Smooth muscle cell (in vitro differentiated cells): ENCODE measurements around the gene ACAP2. TPM values are rescaled to one million over a fixed set of nuclear protein-coding genes. Genes with fewer than 3 reads are reported as not detected.
"Not testable (repeated sequence)": the region's sequence is repeated elsewhere in the genome, so short reads cannot be mapped to it uniquely, and the experiment has no call there.

Experiments used
- DNase-seq: peaks from one replicate; lab custom pipeline; 2025; ENCODE audit not compliant: unreplicated experiment; lab: John Stamatoyannopoulos, UW
- H2AFZ ChIP-seq: fragments of 200-600 bp; sonication (generic); 2 replicates; pipeline ENCODE4 v1.6.0; 2016; ENCODE audit warnings: antibody characterized with exemption, low read depth, mild to moderate bottlenecking
- H3F3A ChIP-seq: fragments of 200-600 bp; sonication (generic); 2 replicates; pipeline ENCODE4 v1.6.0; 2017; ENCODE audit warnings: antibody characterized with exemption, low read depth
- H3K27ac ChIP-seq: fragments of 200-600 bp; sonication (generic); 2 replicates; pipeline ENCODE4 v1.5.1; 2016; ENCODE audit warnings: low read depth, mild to moderate bottlenecking
- H3K27me3 ChIP-seq: fragments of 200-600 bp; sonication (generic); 2 replicates; pipeline ENCODE4 v1.6.1; 2016; ENCODE audit warnings: low read depth, mild to moderate bottlenecking
- H3K36me3 ChIP-seq: fragments of 200-600 bp; sonication (generic); 2 replicates; pipeline ENCODE4 v1.5.1; 2016; ENCODE audit warnings: low read depth
- H3K4me1 ChIP-seq: fragments of 200-600 bp; sonication (generic); 2 replicates; pipeline ENCODE4 v1.5.1; 2016; ENCODE audit warnings: low read depth
- H3K4me2 ChIP-seq: fragments of 200-600 bp; sonication (generic); 2 replicates; pipeline ENCODE4 v1.6.0; 2016; ENCODE audit warnings: mild to moderate bottlenecking
- H3K4me3 ChIP-seq: fragments of 200-600 bp; sonication (generic); 2 replicates; pipeline ENCODE4 v1.5.1; 2016; ENCODE audit warnings: mild to moderate bottlenecking
- H3K79me2 ChIP-seq: fragments of 200-600 bp; sonication (generic); 2 replicates; pipeline ENCODE4 v1.6.0; 2016; ENCODE audit warnings: low read depth, mild to moderate bottlenecking
- H3K9ac ChIP-seq: fragments of 200-600 bp; sonication (generic); 2 replicates; pipeline ENCODE4 v1.6.0; 2016; ENCODE audit warnings: low read depth
- H3K9me3 ChIP-seq: fragments of 200-600 bp; sonication (generic); replicated peaks from 2 replicates; pipeline ENCODE4 v1.5.1; 2016; ENCODE audit warnings: low read depth
- H4K20me1 ChIP-seq: fragments of 200-600 bp; sonication (generic); 2 replicates; pipeline ENCODE4 v1.6.0; 2016; ENCODE audit warnings: low read depth
- WGBS: methylation state at CpG from one replicate; pipeline ENCODE4 v1.1.7; 2016; ENCODE audit warnings: low lambda C conversion rate; 5-methylcytosine and 5-hydroxymethylcytosine counted together
- polyA plus RNA-seq: library from polyadenylated mRNA; unstranded; fragments of >200 nt; fragmentation: Nextera tagmentation; extraction: Ambion mirVana; gene quantifications from 2 replicates; pipeline ENCODE4 v1.2.1, GENCODE V29; 2016
- total RNA-seq: library from RNA; depleted of rRNA; stranded (reverse); fragments of >200 nt; gene quantifications from 2 replicates; pipeline ENCODE4 v1.2.3, GENCODE V29; 2014
- TF ChIP-seq, protein P1 (sequence below): fragments of 200-600 bp; sonication (generic); IDR thresholded peaks from 2 replicates; pipeline ENCODE4 v1.5.1; 2017; ENCODE audit warnings: borderline replicate concordance, mild to moderate bottlenecking, antibody characterized with exemption; ENCODE audit not compliant: insufficient read depth, poor library complexity, severe bottlenecking

ACAP2 gene
- total and polyA plus RNA-seq, 2 experiments from 2014 or later, result 19.8 to 41.8 TPM

DNA sequence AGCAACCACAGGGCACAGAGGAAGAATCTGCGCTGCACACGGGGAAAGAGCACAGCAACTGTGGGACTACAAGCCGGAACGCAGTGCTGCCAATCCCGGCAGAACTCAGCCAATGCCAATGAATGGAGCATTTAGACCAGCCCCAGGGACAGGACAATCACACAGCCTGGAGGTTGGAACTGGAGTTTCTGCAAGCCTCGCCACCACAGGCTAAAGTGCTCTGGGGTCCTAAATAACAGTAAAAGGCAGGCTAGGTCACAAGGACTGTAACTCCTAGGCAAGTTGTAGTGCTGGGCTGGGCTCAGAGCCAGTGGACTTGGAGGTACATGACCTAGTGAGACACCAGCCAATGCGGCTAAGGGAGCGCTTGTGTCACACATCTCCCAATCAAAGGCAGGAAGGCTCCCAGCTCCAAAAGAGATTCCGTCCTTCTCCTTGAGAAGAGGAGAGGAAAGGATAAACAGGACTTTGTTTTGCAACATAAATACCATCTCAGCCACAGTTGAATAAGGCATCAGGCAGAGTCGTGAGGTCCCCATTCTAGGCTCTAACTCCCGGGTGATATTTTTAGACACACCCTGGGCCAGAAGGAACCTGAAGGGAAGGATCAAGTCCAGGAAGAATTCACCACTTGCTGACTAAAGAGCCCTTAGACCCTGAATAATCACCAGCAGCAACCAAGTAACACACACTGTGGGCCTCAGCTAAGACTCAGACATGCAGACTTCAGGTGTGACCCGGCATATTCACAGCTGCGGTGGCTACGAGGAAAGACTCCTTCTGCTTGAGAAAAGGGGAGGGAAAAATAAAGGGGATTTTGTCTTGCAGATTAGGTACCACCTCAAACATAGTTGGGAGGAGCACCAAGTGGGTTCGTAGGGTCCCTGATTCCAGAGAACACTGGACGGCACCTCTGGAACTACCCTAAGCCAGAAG, 86.4 kb downstream of the ACAP2 start:
- TF ChIP-seq, protein P1, sequence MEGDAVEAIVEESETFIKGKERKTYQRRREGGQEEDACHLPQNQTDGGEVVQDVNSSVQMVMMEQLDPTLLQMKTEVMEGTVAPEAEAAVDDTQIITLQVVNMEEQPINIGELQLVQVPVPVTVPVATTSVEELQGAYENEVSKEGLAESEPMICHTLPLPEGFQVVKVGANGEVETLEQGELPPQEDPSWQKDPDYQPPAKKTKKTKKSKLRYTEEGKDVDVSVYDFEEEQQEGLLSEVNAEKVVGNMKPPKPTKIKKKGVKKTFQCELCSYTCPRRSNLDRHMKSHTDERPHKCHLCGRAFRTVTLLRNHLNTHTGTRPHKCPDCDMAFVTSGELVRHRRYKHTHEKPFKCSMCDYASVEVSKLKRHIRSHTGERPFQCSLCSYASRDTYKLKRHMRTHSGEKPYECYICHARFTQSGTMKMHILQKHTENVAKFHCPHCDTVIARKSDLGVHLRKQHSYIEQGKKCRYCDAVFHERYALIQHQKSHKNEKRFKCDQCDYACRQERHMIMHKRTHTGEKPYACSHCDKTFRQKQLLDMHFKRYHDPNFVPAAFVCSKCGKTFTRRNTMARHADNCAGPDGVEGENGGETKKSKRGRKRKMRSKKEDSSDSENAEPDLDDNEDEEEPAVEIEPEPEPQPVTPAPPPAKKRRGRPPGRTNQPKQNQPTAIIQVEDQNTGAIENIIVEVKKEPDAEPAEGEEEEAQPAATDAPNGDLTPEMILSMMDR, result no peak
- Histone ChIP-seq H3K36me3 (no peaks in the 10 kb centered on the region), H3K4me1 (no peaks in the 10 kb centered on the region), H3K27me3 (no peaks in the 10 kb centered on the region), H3K79me2 (peaks cover 16% of the 10 kb centered on the region), H3K4me2 (no peak overlapping the region), H3K4me3 (no peak overlapping the region), H3K9ac (no peak overlapping the region), H3K9me3 (no peaks in the 10 kb centered on the region), H3F3A (peaks cover 3% of the 10 kb centered on the region), H2AFZ (no peak overlapping the region), H4K20me1 (peaks cover 64% of the 10 kb centered on the region), H3K27ac (no peak overlapping the region)
- no peak for DNase-seq
- 93% methylated on average over 16 of the region's 16 CpGs for WGBS

DNA sequence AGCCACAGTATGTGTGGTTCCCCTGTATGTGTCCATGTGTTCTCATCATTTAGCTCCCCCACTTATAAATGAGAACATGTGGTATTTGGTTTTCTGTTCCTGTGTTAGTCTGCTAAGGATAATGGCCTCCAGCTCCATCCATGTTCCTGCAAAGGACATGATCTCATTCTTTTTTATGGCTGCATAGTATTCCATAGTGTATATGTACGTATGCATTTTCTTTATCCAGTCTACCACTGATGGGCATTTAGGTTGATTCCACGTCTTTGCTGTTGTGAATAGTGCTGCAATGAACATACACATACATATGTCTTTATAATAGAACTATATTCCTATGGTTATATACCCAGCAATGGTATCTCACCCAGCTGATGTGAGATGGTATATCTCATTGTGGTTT, 88.8 kb downstream of the ACAP2 start:
- Histone ChIP-seq H3K27ac (peak overlapping the region; percentile 54), H3K79me2 (peaks cover 14% of the 10 kb centered on the region), H4K20me1 (peaks cover 41% of the 10 kb centered on the region)
- not testable (repeated sequence) for DNase-seq, H3K4me1 ChIP-seq, H3K36me3 ChIP-seq, H3K9me3 ChIP-seq, H2AFZ ChIP-seq, H3K9ac ChIP-seq, H3K27me3 ChIP-seq, H3K4me3 ChIP-seq, H3K4me2 ChIP-seq, H3F3A ChIP-seq
- WGBS, result 79% methylated on average over 2 of the region's 2 CpGs

DNA sequence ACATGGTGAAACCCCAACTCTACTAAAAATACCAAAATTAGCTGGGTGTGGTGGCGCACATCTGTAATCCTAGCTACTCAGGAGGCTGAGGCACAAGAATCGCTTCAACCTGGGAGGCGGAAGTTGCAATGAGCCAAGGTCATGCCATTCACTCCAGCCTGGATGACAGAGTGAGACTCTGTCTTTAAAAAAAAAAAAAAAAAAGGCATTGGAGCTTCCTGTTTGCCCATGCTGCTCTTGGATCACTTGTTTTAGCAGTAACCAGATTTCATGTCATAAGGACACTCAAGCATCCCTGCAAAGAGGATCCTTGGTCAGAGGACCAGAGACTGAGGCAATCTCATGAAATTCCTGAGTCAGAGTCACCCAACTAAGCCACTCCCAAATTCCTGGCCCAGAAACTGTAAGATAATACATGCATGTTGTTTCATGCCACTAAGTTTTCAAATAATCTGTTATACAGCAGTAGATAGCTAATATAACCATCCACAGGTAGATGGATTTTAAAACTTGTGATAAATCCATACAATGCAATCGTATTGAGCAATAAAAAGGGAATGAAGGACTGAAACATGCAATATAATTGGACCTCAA, 89.8 kb downstream of the ACAP2 start:
- Histone ChIP-seq H3K9ac (peak overlapping the region; percentile 24), H3K4me2 (no peak overlapping the region), H3K9me3 (no peaks in the 10 kb centered on the region), H3K27ac (peak overlapping the region; percentile 54), H3K79me2 (peaks cover 23% of the 10 kb centered on the region), H3F3A (peaks cover 3% of the 10 kb centered on the region), H3K36me3 (no peaks in the 10 kb centered on the region), H3K4me1 (no peaks in the 10 kb centered on the region), H3K27me3 (no peaks in the 10 kb centered on the region), H2AFZ (no peak overlapping the region), H3K4me3 (no peak overlapping the region), H4K20me1 (peaks cover 37% of the 10 kb centered on the region)
- DNase-seq, result no peak
- 93% methylated on average over 4 of the region's 4 CpGs for WGBS
- TF ChIP-seq, protein P1, result no peak

DNA sequence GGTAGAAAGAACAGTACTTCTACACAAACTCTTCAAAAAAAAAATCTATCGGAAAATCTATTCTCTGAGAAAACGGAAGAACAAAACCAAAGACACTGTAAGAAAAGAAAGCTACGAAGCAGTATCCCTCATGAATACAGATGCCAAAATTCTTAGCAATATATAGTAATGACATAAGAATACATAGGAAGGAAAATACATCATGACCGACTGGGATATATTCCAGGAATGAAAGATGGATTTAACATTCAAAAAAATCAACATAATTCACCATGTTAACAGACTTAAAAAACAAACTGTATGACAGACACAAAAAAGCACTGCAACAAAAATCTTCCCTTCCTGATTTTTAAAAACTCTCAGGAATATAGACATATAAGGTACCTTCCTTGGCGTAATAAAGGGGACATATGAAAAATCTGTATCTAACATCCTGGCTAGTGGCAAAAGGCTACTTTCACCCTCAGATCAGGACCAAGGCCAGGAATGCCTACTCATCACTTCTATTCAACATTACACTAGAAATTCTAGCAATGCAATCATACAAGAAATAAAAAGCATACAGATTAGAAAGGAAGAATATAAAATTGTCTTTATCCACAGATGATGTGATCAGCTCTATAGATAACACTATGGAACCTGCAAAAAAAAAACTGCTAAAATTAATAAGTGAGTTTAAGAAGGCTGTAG, 94.2 kb downstream of the ACAP2 start:
- Histone ChIP-seq H2AFZ (no peak overlapping the region), H3K79me2 (peaks cover 25% of the 10 kb centered on the region), H3K9me3 (no peaks in the 10 kb centered on the region), H3K4me2 (no peak overlapping the region), H3K27ac (no peak overlapping the region), H3K36me3 (no peaks in the 10 kb centered on the region), H3K4me1 (no peaks in the 10 kb centered on the region), H3K9ac (no peak overlapping the region), H3F3A (no peaks in the 10 kb centered on the region), H4K20me1 (peaks cover 23% of the 10 kb centered on the region), H3K27me3 (no peaks in the 10 kb centered on the region), H3K4me3 (no peak overlapping the region)
- no peak for DNase-seq
- TF ChIP-seq, protein P1, result no peak
- 98% methylated on average over 5 of the region's 5 CpGs for WGBS
